H1 (cell line): ENCODE results near the gene PCDHGA8. TPM values are rescaled to one million over a fixed set of nuclear protein-coding genes. Genes with fewer than 3 reads are reported as not detected.

ENCODE experiments used
- ATF3 ChIP-seq: IDR thresholded peaks from 2 replicates; pipeline ENCODE4 v1.6.1; 2011; ENCODE audit warnings: low read depth, mild to moderate bottlenecking, low read length; ENCODE audit not compliant: insufficient read depth
- CHD2 ChIP-seq: IDR thresholded peaks from 2 replicates; pipeline ENCODE4 v1.6.1; 2012; ENCODE audit warnings: low read length, improper control_type of control experiment
- CHD7 ChIP-seq: fragments of 300-600 bp; sonication (generic); IDR thresholded peaks from 2 replicates; pipeline ENCODE4 v1.7.1; 2012; ENCODE audit warnings: low read length, moderate library complexity, mild to moderate bottlenecking, inconsistent platforms; ENCODE audit not compliant: insufficient replicate concordance
- EP300 ChIP-seq, 2 experiments: IDR thresholded peaks; 1 replicate in 1 of 2; 2 replicates in 1 of 2; pipeline ENCODE4 v1.6.1; 2011 to 2012; ENCODE audit warnings: low read depth in 2 of 2, low read length in 2 of 2, mild to moderate bottlenecking in 2 of 2, borderline replicate concordance in 1 of 2, inconsistent platforms in 1 of 2, moderate library complexity in 1 of 2
- POU5F1 ChIP-seq: IDR thresholded peaks from 2 replicates; pipeline ENCODE4 v1.6.1; 2011; ENCODE audit warnings: low read depth, mild to moderate bottlenecking, low read length, moderate library complexity
- SIRT6 ChIP-seq: IDR thresholded peaks from one replicate; pipeline ENCODE4 v1.7.1; 2012; ENCODE audit warnings: low read length, inconsistent platforms
- SP1 ChIP-seq: IDR thresholded peaks from 2 replicates; pipeline ENCODE4 v1.6.1; 2011; ENCODE audit warnings: low read depth, low read length
- YY1 ChIP-seq: IDR thresholded peaks from 2 replicates; pipeline ENCODE4 v1.6.1; 2011; ENCODE audit warnings: low read depth, mild to moderate bottlenecking, low read length
- polyA plus RNA-seq, 7 experiments: library from polyadenylated mRNA; depleted of rRNA in 3 of 7; stranded (reverse) in 5 of 7; unstranded in 2 of 7; fragments of >200 nt in 5 of 7; fragments of 200-250 nt in 2 of 7; gene quantifications; 1 replicate in 5 of 7; 2 replicates in 1 of 7; 4 replicates in 1 of 7; pipeline versions ENCODE4 v1.2.1 to v1.2.3, GENCODE V29; 2011 to 2013; ENCODE audit warnings: missing spikeins in 2 of 7, mixed read lengths in 2 of 7
- total RNA-seq: library from RNA; stranded (reverse); fragmentation: NEBNext Ultra II Directional; extraction: Animal tissue kit (Norgen Biotek cat#: 25700); gene quantifications from 2 replicates; pipeline ENCODE4 v1.2.1, GENCODE V29; 2021

PCDHGA8 gene
- total and polyA plus RNA-seq, 2 of the 8 experiments (the other 6 are each of a cell fraction or from before 2014, with no cell fraction given): 0.79 to 1.4 TPM

GRCh38 chr5:141384471-141385267 lies 7.8 kb upstream of the PCDHGA8 start (continued):
- TF ChIP-seq CHD7: no peak
- no peak for TF ChIP-seq SIRT6
- no peak for TF ChIP-seq CHD2
- no peak for TF ChIP-seq EP300 (IDR thresholded peaks at IDR 0.05; ENCODE audit: borderline replicate concordance in 1 of 2, low read depth in 2 of 2, low read length in 2 of 2)
- TF ChIP-seq SP1: no peak
- TF ChIP-seq POU5F1: no peak
- TF ChIP-seq ATF3: no peak
- TF ChIP-seq YY1: no peak
